B cell (primary cell): Measurements from ENCODE around the gene CENPP.

Experiments used
- EZH2 ChIP-seq: IDR thresholded peaks from 2 replicates; pipeline ENCODE4 v1.6.1; 2012; ENCODE audit warnings: borderline replicate concordance, low read depth, mild to moderate bottlenecking, moderate library complexity, low read length; ENCODE audit not compliant: insufficient read depth, poor library complexity, severe bottlenecking
- TF ChIP-seq, protein P1 (sequence below): fragments of 200-600 bp; IDR thresholded peaks from one replicate; pipeline ENCODE4 v1.8.0; 2022; ENCODE audit warnings: antibody characterized with exemption, mild to moderate bottlenecking

DNA sequence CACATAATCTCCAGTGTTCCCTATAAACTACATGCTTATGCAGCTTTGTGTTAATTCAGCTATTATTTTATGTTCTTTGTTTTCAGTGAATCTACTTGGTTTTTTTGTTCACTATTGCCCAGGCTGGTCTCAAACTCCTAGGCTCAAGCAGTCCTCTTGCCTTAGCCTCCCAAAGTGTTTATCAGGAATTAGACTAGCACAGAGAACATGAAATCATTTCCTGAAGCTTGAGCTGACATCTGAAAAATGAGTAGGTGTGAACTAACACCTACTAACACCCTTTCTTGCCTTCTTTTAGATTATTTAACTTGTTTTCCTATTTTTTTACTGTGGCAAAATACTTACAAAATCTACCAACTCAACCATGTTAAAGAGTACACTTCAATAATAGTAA lies 25.0 kb downstream of the CENPP start:
- TF ChIP-seq, protein P1, sequence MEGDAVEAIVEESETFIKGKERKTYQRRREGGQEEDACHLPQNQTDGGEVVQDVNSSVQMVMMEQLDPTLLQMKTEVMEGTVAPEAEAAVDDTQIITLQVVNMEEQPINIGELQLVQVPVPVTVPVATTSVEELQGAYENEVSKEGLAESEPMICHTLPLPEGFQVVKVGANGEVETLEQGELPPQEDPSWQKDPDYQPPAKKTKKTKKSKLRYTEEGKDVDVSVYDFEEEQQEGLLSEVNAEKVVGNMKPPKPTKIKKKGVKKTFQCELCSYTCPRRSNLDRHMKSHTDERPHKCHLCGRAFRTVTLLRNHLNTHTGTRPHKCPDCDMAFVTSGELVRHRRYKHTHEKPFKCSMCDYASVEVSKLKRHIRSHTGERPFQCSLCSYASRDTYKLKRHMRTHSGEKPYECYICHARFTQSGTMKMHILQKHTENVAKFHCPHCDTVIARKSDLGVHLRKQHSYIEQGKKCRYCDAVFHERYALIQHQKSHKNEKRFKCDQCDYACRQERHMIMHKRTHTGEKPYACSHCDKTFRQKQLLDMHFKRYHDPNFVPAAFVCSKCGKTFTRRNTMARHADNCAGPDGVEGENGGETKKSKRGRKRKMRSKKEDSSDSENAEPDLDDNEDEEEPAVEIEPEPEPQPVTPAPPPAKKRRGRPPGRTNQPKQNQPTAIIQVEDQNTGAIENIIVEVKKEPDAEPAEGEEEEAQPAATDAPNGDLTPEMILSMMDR = no peak
- no peak for TF ChIP-seq EZH2
